ENCODE measurements around the gene SMIM20.
"Not testable (repeated sequence)": the region's sequence is repeated elsewhere in the genome, so short reads cannot be mapped to it uniquely, and the experiment has no call there.

Gene SMIM20

DNA sequence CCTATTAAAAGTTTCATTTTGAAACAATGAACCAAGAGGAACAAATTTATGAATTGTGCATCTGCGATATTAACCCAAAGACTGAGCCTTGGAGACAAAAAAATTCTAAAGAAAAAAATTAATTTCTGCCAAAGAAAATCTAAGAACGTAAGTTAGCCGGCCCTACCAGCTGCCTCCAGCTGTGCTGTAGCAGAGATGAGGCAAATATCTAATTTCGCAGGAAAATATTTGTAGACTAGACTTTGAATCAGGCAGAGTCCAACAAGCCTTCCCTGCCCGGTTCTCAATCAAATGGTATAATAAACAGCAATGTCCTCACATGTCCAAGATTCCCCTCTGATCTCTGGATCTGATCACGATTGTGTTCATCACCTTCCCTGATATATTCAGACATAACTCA, 21.2 kb upstream of the SMIM20 start:
- WGBS: 93% methylated on average over 6 of the region's 6 CpGs
- Histone ChIP-seq H3K9ac (ENCODE audit: low read depth, low read length) (no peak overlapping the region), H3K27me3 (ENCODE audit: insufficient read depth, low read length) (no peaks in the 10 kb centered on the region), H3K27ac (ENCODE audit: low read depth, low read length) (no peak overlapping the region), H3K4me3 (ENCODE audit: low read length) (no peak overlapping the region), H3K36me3 (ENCODE audit: insufficient read depth, low read length) (no peaks in the 10 kb centered on the region), H3K4me1 (ENCODE audit: insufficient read depth, low read length) (peaks cover 28% of the 10 kb centered on the region), H3K9me3 (ENCODE audit: insufficient read depth, low read depth, low read length) (no peaks in the 10 kb centered on the region)

GRCh38 chr4:25896776-25897539, 17.1 kb upstream of the SMIM20 start:
- no peak overlapping the region for H3K9ac ChIP-seq (ENCODE audit: low read depth, low read length)
- H3K4me1 ChIP-seq (ENCODE audit: insufficient read depth, low read length): peaks cover 5% of the 10 kb centered on the region
- no peak overlapping the region for H3K27ac ChIP-seq (ENCODE audit: low read depth, low read length)
- no peaks in the 10 kb centered on the region for H3K27me3 ChIP-seq (ENCODE audit: insufficient read depth, low read length)
- no peak overlapping the region for H3K4me3 ChIP-seq (ENCODE audit: low read length)
- no peaks in the 10 kb centered on the region for H3K36me3 ChIP-seq (ENCODE audit: insufficient read depth, low read length)
- no peaks in the 10 kb centered on the region for H3K9me3 ChIP-seq (ENCODE audit: insufficient read depth, low read depth, low read length)
- WGBS: 90% methylated on average over 5 of the region's 5 CpGs

DNA sequence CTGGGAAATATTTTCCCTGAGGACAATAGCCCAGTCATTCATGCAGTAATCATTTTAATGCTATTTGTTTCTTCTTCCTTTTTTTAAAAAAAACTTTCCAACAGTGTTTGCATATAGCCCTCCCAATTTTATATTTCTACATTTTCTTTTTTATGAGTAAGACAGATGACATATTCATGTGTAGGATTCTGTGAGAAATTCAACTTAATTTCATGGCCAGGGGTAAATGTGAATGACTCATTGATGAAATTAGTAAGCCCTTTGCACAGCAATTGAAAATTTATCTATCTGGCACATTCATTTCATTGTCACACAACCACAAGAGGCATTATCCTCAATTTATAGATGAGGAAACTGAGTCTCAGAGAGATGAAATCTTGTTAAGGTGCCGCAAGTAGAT, 13.7 kb upstream of the SMIM20 start:
- H3K36me3 ChIP-seq (ENCODE audit: insufficient read depth, low read length): no peaks in the 10 kb centered on the region
- H3K27ac ChIP-seq (ENCODE audit: low read depth, low read length): no peak overlapping the region
- no peaks in the 10 kb centered on the region for H3K4me1 ChIP-seq (ENCODE audit: insufficient read depth, low read length)
- no peak overlapping the region for H3K4me3 ChIP-seq (ENCODE audit: low read length)
- 100% methylated on average over 1 of the region's 1 CpG for WGBS
- no peak overlapping the region for H3K9ac ChIP-seq (ENCODE audit: low read depth, low read length)
- H3K9me3 ChIP-seq (ENCODE audit: insufficient read depth, low read depth, low read length): no peaks in the 10 kb centered on the region
- H3K27me3 ChIP-seq (ENCODE audit: insufficient read depth, low read length): no peaks in the 10 kb centered on the region

GRCh38 chr4:25901030-25901430, 13.0 kb upstream of the SMIM20 start:
- Histone ChIP-seq H3K9me3 (ENCODE audit: insufficient read depth, low read depth, low read length) (no peaks in the 10 kb centered on the region), H3K27ac (ENCODE audit: low read depth, low read length) (no peak overlapping the region), H3K9ac (ENCODE audit: low read depth, low read length) (no peak overlapping the region), H3K36me3 (ENCODE audit: insufficient read depth, low read length) (no peaks in the 10 kb centered on the region), H3K27me3 (ENCODE audit: insufficient read depth, low read length) (no peaks in the 10 kb centered on the region), H3K4me1 (ENCODE audit: insufficient read depth, low read length) (no peaks in the 10 kb centered on the region), H3K4me3 (ENCODE audit: low read length) (no peak overlapping the region)
- WGBS: 91% methylated on average over 10 of the region's 10 CpGs

GRCh38 chr4:25903900-25904747, 9.9 kb upstream of the SMIM20 start:
- Histone ChIP-seq H3K27ac (ENCODE audit: low read depth, low read length) (no peak overlapping the region), H3K4me1 (ENCODE audit: insufficient read depth, low read length) (no peaks in the 10 kb centered on the region), H3K9me3 (ENCODE audit: insufficient read depth, low read depth, low read length) (no peaks in the 10 kb centered on the region), H3K4me3 (ENCODE audit: low read length) (no peak overlapping the region), H3K36me3 (ENCODE audit: insufficient read depth, low read length) (no peaks in the 10 kb centered on the region), H3K9ac (ENCODE audit: low read depth, low read length) (no peak overlapping the region), H3K27me3 (ENCODE audit: insufficient read depth, low read length) (no peaks in the 10 kb centered on the region)
- 94% methylated on average over 8 of the region's 8 CpGs for WGBS

GRCh38 chr4:25904748-25905082, 9.3 kb upstream of the SMIM20 start:
- no peak overlapping the region for H3K9ac ChIP-seq (ENCODE audit: low read depth, low read length)
- H3K4me3 ChIP-seq (ENCODE audit: low read length): no peak overlapping the region
- no peaks in the 10 kb centered on the region for H3K4me1 ChIP-seq (ENCODE audit: insufficient read depth, low read length)
- H3K27ac ChIP-seq (ENCODE audit: low read depth, low read length): no peak overlapping the region
- H3K36me3 ChIP-seq (ENCODE audit: insufficient read depth, low read length): no peaks in the 10 kb centered on the region
- H3K9me3 ChIP-seq (ENCODE audit: insufficient read depth, low read depth, low read length): no peaks in the 10 kb centered on the region
- WGBS: 90% methylated on average over 3 of the region's 3 CpGs
- H3K27me3 ChIP-seq (ENCODE audit: insufficient read depth, low read length): no peaks in the 10 kb centered on the region

- 94% methylated on average over 4 of the region's 4 CpGs for WGBS
- Histone ChIP-seq H3K4me3 (ENCODE audit: low read length) (no peak overlapping the region), H3K9me3 (ENCODE audit: insufficient read depth, low read depth, low read length) (no peaks in the 10 kb centered on the region), H3K36me3 (ENCODE audit: insufficient read depth, low read length) (no peaks in the 10 kb centered on the region), H3K27me3 (ENCODE audit: insufficient read depth, low read length) (no peaks in the 10 kb centered on the region), H3K4me1 (ENCODE audit: insufficient read depth, low read length) (no peaks in the 10 kb centered on the region), H3K27ac (ENCODE audit: low read depth, low read length) (no peak overlapping the region), H3K9ac (ENCODE audit: low read depth, low read length) (no peak overlapping the region)
These were observed 8.6 kb upstream of the SMIM20 start for GRCh38 chr4:25905371-25905770.

- not testable (repeated sequence) for H3K27me3 ChIP-seq (ENCODE audit: insufficient read depth, low read length); H3K27ac ChIP-seq (ENCODE audit: low read depth, low read length); H3K4me1 ChIP-seq (ENCODE audit: insufficient read depth, low read length); H3K9me3 ChIP-seq (ENCODE audit: insufficient read depth, low read depth, low read length); H3K9ac ChIP-seq (ENCODE audit: low read depth, low read length); H3K4me3 ChIP-seq (ENCODE audit: low read length); H3K36me3 ChIP-seq (ENCODE audit: insufficient read depth, low read length)
- 98% methylated on average over 9 of the region's 11 CpGs for WGBS
These were observed 7.9 kb upstream of the SMIM20 start for GRCh38 chr4:25906113-25906512.

DNA sequence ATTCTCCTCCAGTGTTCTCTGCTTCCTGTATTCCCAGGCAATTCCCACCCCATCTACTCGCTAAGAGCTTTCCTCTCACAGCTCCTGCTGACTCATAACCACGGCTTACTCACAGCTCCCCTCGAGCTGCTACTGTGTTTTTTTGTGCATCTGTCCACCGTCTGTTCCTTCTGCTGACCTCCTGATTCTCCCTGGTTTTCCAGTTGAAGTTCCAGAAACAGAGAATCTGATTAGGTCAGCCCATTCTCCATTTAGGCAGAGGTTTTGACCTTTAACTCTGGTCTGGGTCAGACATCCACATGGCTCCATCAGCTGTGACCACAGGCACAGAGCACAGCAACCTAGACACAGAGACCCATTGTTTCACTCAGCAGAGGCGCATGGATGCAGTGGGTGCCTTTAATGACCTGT, 5.5 kb upstream of the SMIM20 start:
- 70% methylated on average over 5 of the region's 5 CpGs for WGBS
- Histone ChIP-seq H3K9ac (ENCODE audit: low read depth, low read length) (no peak overlapping the region), H3K27me3 (ENCODE audit: insufficient read depth, low read length) (peaks cover 10% of the 10 kb centered on the region; the same call in 1 of the 2 replicates), H3K9me3 (ENCODE audit: insufficient read depth, low read depth, low read length) (no peaks in the 10 kb centered on the region), H3K4me3 (ENCODE audit: low read length) (no peak overlapping the region), H3K36me3 (ENCODE audit: insufficient read depth, low read length) (no peaks in the 10 kb centered on the region), H3K27ac (ENCODE audit: low read depth, low read length) (no peak overlapping the region), H3K4me1 (ENCODE audit: insufficient read depth, low read length) (peaks cover 4% of the 10 kb centered on the region; the same call in 1 of the 2 replicates)

DNA sequence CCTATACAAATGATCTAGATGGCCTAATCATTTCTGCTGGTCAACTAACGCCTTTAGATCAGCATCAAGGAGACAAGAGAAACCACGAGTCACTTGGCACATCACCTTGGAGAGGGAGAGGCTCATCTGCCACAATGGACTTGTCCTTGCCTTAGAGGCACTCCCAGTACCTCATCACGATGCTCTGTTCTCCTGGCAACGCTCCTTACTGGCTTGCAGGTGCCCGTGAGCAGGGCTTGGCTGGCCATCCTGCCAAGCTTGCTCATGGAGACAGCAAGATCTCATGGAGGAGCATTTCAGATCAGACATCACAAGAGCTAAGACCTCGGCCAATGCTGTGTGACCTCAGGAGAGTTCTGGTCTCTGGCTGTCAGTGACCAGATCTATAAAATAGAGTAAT, 2.7 kb upstream of the SMIM20 start:
- no peaks in the 10 kb centered on the region for H3K36me3 ChIP-seq (ENCODE audit: insufficient read depth, low read length)
- H3K27ac ChIP-seq (ENCODE audit: low read depth, low read length): no peak overlapping the region
- peaks cover 16% of the 10 kb centered on the region; the same call in 1 of the 2 replicates for H3K4me1 ChIP-seq (ENCODE audit: insufficient read depth, low read length)
- 78% methylated on average over 6 of the region's 6 CpGs for WGBS
- no peak overlapping the region for H3K9ac ChIP-seq (ENCODE audit: low read depth, low read length)
- peaks cover 10% of the 10 kb centered on the region; the same call in 1 of the 2 replicates for H3K27me3 ChIP-seq (ENCODE audit: insufficient read depth, low read length)
- no peaks in the 10 kb centered on the region for H3K9me3 ChIP-seq (ENCODE audit: insufficient read depth, low read depth, low read length)
- no peak overlapping the region for H3K4me3 ChIP-seq (ENCODE audit: low read length)

- peak overlapping the region; percentile 20; the same call in 1 of the 2 replicates for H3K27ac ChIP-seq (ENCODE audit: low read depth, low read length)
- H3K9ac ChIP-seq (ENCODE audit: low read depth, low read length): peak overlapping the region; percentile 78
- peak overlapping the region; percentile 91 for H3K4me3 ChIP-seq (ENCODE audit: low read length)
- 0 out of 2 replicates have a peak, but pooled peaks cover 4% of the 10 kb centered on the region for H3K36me3 ChIP-seq (ENCODE audit: insufficient read depth, low read length)
- H3K9me3 ChIP-seq (ENCODE audit: insufficient read depth, low read depth, low read length): no peaks in the 10 kb centered on the region
- peaks cover 16% of the 10 kb centered on the region; the same call in 1 of the 2 replicates for H3K4me1 ChIP-seq (ENCODE audit: insufficient read depth, low read length)
- peaks cover 10% of the 10 kb centered on the region; the same call in 1 of the 2 replicates for H3K27me3 ChIP-seq (ENCODE audit: insufficient read depth, low read length)
- whole genome bisulfite sequencing: 18% methylated on average over 26 of the region's 26 CpGs
These were observed 767 bp upstream of the SMIM20 start for GRCh38 chr4:25913056-25913850.

All from HUES64 (cell line).